Chondrocyte (in vitro differentiated cells): ENCODE data around the gene NSMF. TPM values are rescaled to one million over a fixed set of nuclear protein-coding genes. Genes with fewer than 3 reads are reported as not detected.

Experiments used
- DNase-seq: peaks from one replicate; pipeline ENCODE4 v3.0.0; 2021; ENCODE audit warnings: mixed read lengths, low spot score
- H3K27ac Mint-ChIP-seq: one replicate; pipeline ENCODE4 v1.8.0; 2021; ENCODE audit warnings: mild to moderate bottlenecking, moderate library complexity, mixed read lengths; ENCODE audit not compliant: unreplicated experiment
- H3K27me3 Mint-ChIP-seq: 2 replicates; pipeline ENCODE4 v1.8.0; 2021; ENCODE audit warnings: low read depth, mixed read lengths
- H3K36me3 Mint-ChIP-seq: 2 replicates; pipeline ENCODE4 v1.8.0; 2021; ENCODE audit warnings: low read depth, mixed read lengths
- H3K4me1 Mint-ChIP-seq: 2 replicates; pipeline ENCODE4 v1.8.0; 2021; ENCODE audit warnings: low read depth, mild to moderate bottlenecking, mixed read lengths
- H3K4me3 Mint-ChIP-seq: one replicate; pipeline ENCODE4 v1.8.0; 2021; ENCODE audit warnings: mild to moderate bottlenecking, moderate library complexity, mixed read lengths; ENCODE audit not compliant: unreplicated experiment
- H3K9me3 Mint-ChIP-seq: 2 replicates; pipeline ENCODE4 v1.8.0; 2021; ENCODE audit warnings: low read depth, mixed read lengths
- total RNA-seq: library from RNA; stranded (reverse); gene quantifications from 3 replicates; pipeline ENCODE4 v1.2.1, GENCODE V29; 2021
- TF ChIP-seq, protein P1 (sequence below): fragments of 200-600 bp; sonication (generic); IDR thresholded peaks from 2 replicates; pipeline ENCODE4 v1.5.0; 2021; ENCODE audit warnings: antibody characterized with exemption, mild to moderate bottlenecking, moderate library complexity

The NSMF gene
- total RNA-seq, 1 donor from 2014 or later: 86.1 TPM

GRCh38 chr9:137449931-137450538 lies 9.1 kb downstream of the NSMF start:
- DNase-seq: no peak
- TF ChIP-seq, protein P1, sequence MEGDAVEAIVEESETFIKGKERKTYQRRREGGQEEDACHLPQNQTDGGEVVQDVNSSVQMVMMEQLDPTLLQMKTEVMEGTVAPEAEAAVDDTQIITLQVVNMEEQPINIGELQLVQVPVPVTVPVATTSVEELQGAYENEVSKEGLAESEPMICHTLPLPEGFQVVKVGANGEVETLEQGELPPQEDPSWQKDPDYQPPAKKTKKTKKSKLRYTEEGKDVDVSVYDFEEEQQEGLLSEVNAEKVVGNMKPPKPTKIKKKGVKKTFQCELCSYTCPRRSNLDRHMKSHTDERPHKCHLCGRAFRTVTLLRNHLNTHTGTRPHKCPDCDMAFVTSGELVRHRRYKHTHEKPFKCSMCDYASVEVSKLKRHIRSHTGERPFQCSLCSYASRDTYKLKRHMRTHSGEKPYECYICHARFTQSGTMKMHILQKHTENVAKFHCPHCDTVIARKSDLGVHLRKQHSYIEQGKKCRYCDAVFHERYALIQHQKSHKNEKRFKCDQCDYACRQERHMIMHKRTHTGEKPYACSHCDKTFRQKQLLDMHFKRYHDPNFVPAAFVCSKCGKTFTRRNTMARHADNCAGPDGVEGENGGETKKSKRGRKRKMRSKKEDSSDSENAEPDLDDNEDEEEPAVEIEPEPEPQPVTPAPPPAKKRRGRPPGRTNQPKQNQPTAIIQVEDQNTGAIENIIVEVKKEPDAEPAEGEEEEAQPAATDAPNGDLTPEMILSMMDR: no peak
- Mint-ChIP-seq H3K27me3 (no peaks in the 10 kb centered on the region), H3K27ac (no peak overlapping the region), H3K9me3 (no peaks in the 10 kb centered on the region), H3K4me1 (peaks cover 27% of the 10 kb centered on the region), H3K36me3 (peaks cover 2% of the 10 kb centered on the region), H3K4me3 (no peak overlapping the region)

GRCh38 chr9:137449081-137449844 lies 9.9 kb downstream of the NSMF start:
- DNase-seq: no peak
- peaks cover 19% of the 10 kb centered on the region for H3K4me1 Mint-ChIP-seq
- no peaks in the 10 kb centered on the region for H3K9me3 Mint-ChIP-seq
- H3K36me3 Mint-ChIP-seq: no peaks in the 10 kb centered on the region
- no peak overlapping the region for H3K4me3 Mint-ChIP-seq
- H3K27me3 Mint-ChIP-seq: no peaks in the 10 kb centered on the region
- H3K27ac Mint-ChIP-seq: no peak overlapping the region
- TF ChIP-seq, protein P1: no peak

DNA sequence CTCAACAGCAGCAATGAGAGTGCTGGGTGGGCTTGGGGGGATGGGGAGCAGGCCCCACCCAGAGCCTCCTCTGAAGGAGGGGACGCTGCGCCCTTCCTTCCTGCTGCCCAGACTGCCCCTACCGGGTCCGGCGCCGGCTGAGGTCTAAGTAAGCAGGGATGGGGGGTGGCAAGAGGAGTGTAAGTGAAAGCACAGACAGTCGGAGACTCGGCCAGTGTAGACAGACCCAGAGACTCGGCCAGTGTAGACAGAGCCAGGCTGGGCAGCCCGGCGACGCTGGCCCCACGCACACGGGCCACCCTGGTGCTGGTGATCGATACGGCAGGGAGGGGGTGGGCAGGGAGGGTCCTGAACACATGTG lies 10.6 kb downstream of the NSMF start:
- no peaks in the 10 kb centered on the region for H3K9me3 Mint-ChIP-seq
- TF ChIP-seq, protein P1: no peak
- DNase-seq: no peak
- no peaks in the 10 kb centered on the region for H3K27me3 Mint-ChIP-seq
- H3K4me3 Mint-ChIP-seq: no peak overlapping the region
- H3K36me3 Mint-ChIP-seq: no peaks in the 10 kb centered on the region
- H3K27ac Mint-ChIP-seq: no peak overlapping the region
- peaks cover 19% of the 10 kb centered on the region for H3K4me1 Mint-ChIP-seq

- no peak overlapping the region for H3K27ac Mint-ChIP-seq
- TF ChIP-seq, protein P1: no peak
- H3K9me3 Mint-ChIP-seq: no peaks in the 10 kb centered on the region
- H3K36me3 Mint-ChIP-seq: no peaks in the 10 kb centered on the region
- H3K4me1 Mint-ChIP-seq: peaks cover 19% of the 10 kb centered on the region
- H3K4me3 Mint-ChIP-seq: no peak overlapping the region
- H3K27me3 Mint-ChIP-seq: no peaks in the 10 kb centered on the region
- DNase-seq: no peak
Observed at GRCh38 chr9:137447722-137448601, 11.2 kb downstream of the NSMF start.

- H3K27ac Mint-ChIP-seq: no peak overlapping the region
- no peaks in the 10 kb centered on the region for H3K36me3 Mint-ChIP-seq
- H3K27me3 Mint-ChIP-seq: no peaks in the 10 kb centered on the region
- no peak overlapping the region for H3K4me3 Mint-ChIP-seq
- no peaks in the 10 kb centered on the region for H3K9me3 Mint-ChIP-seq
- no peak for DNase-seq
- H3K4me1 Mint-ChIP-seq: peaks cover 20% of the 10 kb centered on the region
- TF ChIP-seq, protein P1: no peak
Observed at GRCh38 chr9:137446851-137447471, 12.2 kb downstream of the NSMF start.
